Pancreas (tissue), 10 donors: ENCODE measurements around the gene UPB1. TPM values are rescaled to one million over a fixed set of nuclear protein-coding genes. Genes with fewer than 3 reads are reported as not detected.
"Not testable (repeated sequence)": the region's sequence is repeated elsewhere in the genome, so short reads cannot be mapped to it uniquely, and the experiment has no call there.

Source experiments
- ATAC-seq, 4 donors: fragments of 200-7000 bp; cut with Tn5 transposase; one replicate each; pipeline versions ENCODE4 v1.8.0 to v1.9.1; 2020; ENCODE audit warnings: mild to moderate bottlenecking in 4 of 4, moderate library complexity in 4 of 4
- DNase-seq, 6 donors: peaks; one replicate each; pipeline ENCODE4 v3.0.0-alpha.2; 2020
- FAIRE-seq: peaks from 2 replicates; lab custom pipeline; 2012; peaks lifted over from hg19 to GRCh38; lab: Jason Lieb, UNC
- H3K27ac ChIP-seq, 4 donors: fragments of 200-600 bp; sonication (generic); 1 replicate in 3 of 4; 2 replicates in 1 of 4; pipeline versions ENCODE4 v1.5.0 to v1.8.0; 2020
- H3K27me3 ChIP-seq, 4 donors: fragments of 200-600 bp; one replicate each; pipeline ENCODE4 v1.8.0; 2021
- H3K36me3 ChIP-seq, 3 donors: fragments of 200-600 bp; sonication (generic) in 1 of 3; one replicate each; pipeline versions ENCODE4 v1.5.0 to v1.8.0; 2020 to 2021
- H3K4me1 ChIP-seq, 3 donors: fragments of 200-600 bp; one replicate each; pipeline ENCODE4 v1.8.0; 2021
- H3K4me3 ChIP-seq, 4 donors: fragments of 200-600 bp; sonication (generic) in 2 of 4; one replicate each; pipeline versions ENCODE4 v1.5.0 to v1.8.0; 2020 to 2021
- H3K9me3 ChIP-seq, 4 donors: fragments of 200-600 bp; one replicate each; pipeline ENCODE4 v1.8.0; 2021
- CTCF ChIP-seq, 4 donors: fragments of 200-600 bp; sonication (generic) in 3 of 4; IDR thresholded peaks; one replicate each; pipeline versions ENCODE4 v1.5.0 to v1.8.0; 2021; ENCODE audit warnings: antibody characterized with exemption in 4 of 4
- WGBS, 2 donors: extraction: QIAGEN DNeasy Blood & Tissue Kit; methylation state at CpG; one replicate each; pipeline ENCODE4 v1.1.7; 2013; 5-methylcytosine and 5-hydroxymethylcytosine counted together
- intact Hi-C, 3 donors: fragments of 100-400 bp; cut with DNase I; formaldehyde crosslinking; loops; one replicate each; pipeline versions ENCODE4 v1.11.1 to v1.14.2; 2022
- polyA plus RNA-seq, 2 donors: library from polyadenylated mRNA; stranded (reverse); fragments of 200-250 nt; gene quantifications; one replicate each; pipeline ENCODE4 v1.2.3, GENCODE V29; 2013
- total RNA-seq, 6 donors: library from RNA; stranded (reverse); fragmentation: NEBNext Ultra II Directional in 4 of 6; extraction: Animal tissue kit (Norgen Biotek cat#: 25700) in 4 of 6; gene quantifications; one replicate each; pipeline versions ENCODE4 v1.2.1 to v1.2.4, GENCODE V29; 2021 to 2023
- donor health status: healthy with polysubstance abuse.
- donor health status: DM: no; HTN: no; CAD: no; lungs with moderate emphysema.
- donor health status: DM: no; HTN: no; CAD: no.
- donor health status: control.
- donor health status: control.
- donor health status: Bipolar disorder and iron deficiency.
- donor health status: DM: yes; HTN: yes; CAD: no.
- donor health status: DM: no; HTN: no; CAD: no.
- donor health status: DM: no; HTN: no; CAD: no.
- donor health status: DM: yes; HTN: yes; CAD: no.

The UPB1 gene
- total and polyA plus RNA-seq, 8 donors: 0.08 to 2.3 (median 0.25) TPM

- DNase-seq (no peak), FAIRE-seq (no peak)
- 76 to 81% methylated on average over 6 of the region's 6 CpGs for WGBS, 2 donors
Measured at GRCh38 chr22:24550902-24551435, 55.8 kb downstream of the UPB1 start.

GRCh38 chr22:24552503-24553286 is 57.6 kb downstream of the UPB1 start:
- DNase-seq, intact Hi-C loops, H3K9me3 ChIP-seq, H3K27me3 ChIP-seq, ATAC-seq, H3K27ac ChIP-seq, H3K4me3 ChIP-seq, H3K36me3 ChIP-seq, FAIRE-seq: not testable (repeated sequence)
- peaks cover 16 to 43% (median 26%) of the 10 kb centered on the region in 3 donors for H3K4me1 ChIP-seq
- WGBS, 2 donors: 80 to 87% methylated on average over 10 of the region's 10 CpGs

More at GRCh38 chr22:24550902-24551435, 55.8 kb downstream of the UPB1 start:
- intact Hi-C loops: no loop called here
- no peaks in the 10 kb centered on the region for H3K27me3 ChIP-seq
- H3K36me3 ChIP-seq: peaks cover 3 to 17% (median 13%) of the 10 kb centered on the region in 3 donors
- peaks cover 8 to 34% (median 16%) of the 10 kb centered on the region in 3 donors for H3K4me1 ChIP-seq
- no peak overlapping the region for H3K4me3 ChIP-seq
- no peaks in the 10 kb centered on the region for H3K9me3 ChIP-seq
- TF ChIP-seq CTCF (IDR thresholded peaks at IDR 0.05): no peak
- H3K27ac ChIP-seq: peak overlapping the region in 2 of 4 donors; percentile 54 to 80
- ATAC-seq: no peak

GRCh38 chr22:24553597-24554312 is 58.6 kb downstream of the UPB1 start:
- FAIRE-seq (no peak), DNase-seq (peak in 3 of 6 donors; percentile 26 to 41 (median 35))
- WGBS, 2 donors: 9 to 14% methylated on average over 11 to 12 of the region's 12 CpGs

GRCh38 chr22:24554313-24555164 is 59.4 kb downstream of the UPB1 start, which contains the start of gene GUCD1:
TSS of gene GUCD1 (minus strand) at chr22:24555138. CDS start at chr22:24554991, 147 bp downstream.
- 0% methylated on average over 45 to 64 of the region's 64 CpGs for WGBS, 2 donors
- intact Hi-C loops: no loop called here
- no peak for TF ChIP-seq CTCF (IDR thresholded peaks at IDR 0.05)
- Histone ChIP-seq H3K9me3 (no peaks in the 10 kb centered on the region), H3K27ac (peak within 1 kb of the TSS; percentile 94 to 98 (median 95)), H3K27me3 (no peaks in the 10 kb centered on the region), H3K36me3 (peaks cover 0 to 10% (median 5%) of the 10 kb centered on the region in 3 donors), H3K4me1 (peaks cover 16 to 39% (median 26%) of the 10 kb centered on the region in 3 donors), H3K4me3 (peak within 1 kb of the TSS; percentile 57 to 95 (median 92))
- DNase-seq (peak in 5 of 6 donors; percentile 33 to 71 (median 49)), FAIRE-seq (no peak), ATAC-seq (peak in 1 of 4 donors; percentile 0)

More at GRCh38 chr22:24553597-24554312, 58.6 kb downstream of the UPB1 start:
- peaks cover 16 to 43% (median 26%) of the 10 kb centered on the region in 3 donors for H3K4me1 ChIP-seq
- no peaks in the 10 kb centered on the region for H3K9me3 ChIP-seq
- H3K27ac ChIP-seq: peak overlapping the region; percentile 92 to 98 (median 94)
- no peak for ATAC-seq
- peaks cover 0 to 10% (median 5%) of the 10 kb centered on the region in 3 donors for H3K36me3 ChIP-seq
- H3K4me3 ChIP-seq: peak overlapping the region; percentile 57 to 95 (median 88)
- no peaks in the 10 kb centered on the region for H3K27me3 ChIP-seq
- intact Hi-C loops: no loop called here
- no peak for TF ChIP-seq CTCF (IDR thresholded peaks at IDR 0.05)
